ENCODE measurements around the gene DYNLT3.
A peak's percentile ranks its signal among the peaks of the same experiment; 100 is the strongest.

DYNLT3 gene

DNA sequence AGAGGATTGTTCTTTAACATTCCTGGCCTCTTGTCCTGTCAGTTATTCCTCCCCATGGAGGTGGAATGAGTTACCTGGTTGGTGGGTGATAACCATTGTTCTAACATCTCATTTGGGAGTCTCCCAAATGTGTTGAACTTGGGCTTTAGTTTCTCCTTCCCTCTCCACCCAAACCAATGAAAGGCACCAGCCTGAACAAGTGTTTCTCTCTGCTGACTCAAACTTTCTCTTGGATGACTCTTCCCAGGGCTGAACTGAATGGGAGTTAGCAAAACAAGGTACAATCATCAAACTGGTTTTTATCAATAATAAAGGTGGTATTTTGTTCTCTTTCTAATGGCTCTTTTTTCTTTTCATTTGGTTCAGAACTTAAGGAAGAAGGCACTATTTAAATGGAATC lies 2.7 kb downstream of the DYNLT3 start:
- no peak for DNase-seq (ENCODE audit: low read depth in 3 of 3)

DNA sequence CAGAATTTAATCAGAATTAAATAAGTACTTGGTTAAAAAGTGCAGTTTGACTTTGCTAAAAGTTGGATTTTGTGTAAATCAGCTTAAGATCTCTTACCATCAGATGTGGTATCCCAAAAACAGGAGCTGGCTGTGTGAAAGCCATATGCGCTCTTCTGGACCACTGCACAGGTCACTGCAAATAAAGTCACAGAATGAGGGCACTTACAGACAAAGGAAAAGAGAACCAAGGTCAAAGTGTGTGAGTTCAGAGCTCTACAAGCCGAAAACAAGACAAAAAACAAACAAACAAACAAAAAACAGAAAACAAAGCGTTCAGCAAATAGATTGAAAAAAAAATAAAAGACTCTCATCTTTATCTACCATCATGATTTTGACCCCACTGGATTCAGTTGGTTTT lies 6.4 kb downstream of the DYNLT3 start:
- no peak for DNase-seq (ENCODE audit: low read depth in 3 of 3)

DNA sequence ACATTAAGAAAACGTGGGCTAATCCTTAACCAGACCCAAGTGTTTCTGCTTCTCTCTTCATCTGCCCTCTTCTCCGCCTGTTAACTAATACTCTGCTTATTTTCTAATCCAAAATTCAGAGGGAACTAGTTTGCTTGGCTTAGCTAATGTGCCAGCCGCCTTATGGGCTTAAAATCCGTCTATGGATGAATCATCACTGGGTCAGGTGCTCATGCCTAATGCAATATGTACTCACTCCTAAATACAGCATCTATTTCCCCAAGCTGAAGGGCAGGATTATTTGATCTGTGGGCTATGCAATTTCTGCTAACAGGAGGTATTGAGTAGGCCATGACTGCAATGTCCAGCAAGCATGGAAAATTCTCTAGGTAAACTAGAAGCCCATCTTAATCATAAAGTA lies 12.4 kb downstream of the DYNLT3 start:
- no peak for DNase-seq (ENCODE audit: low read depth in 3 of 3)

DNA sequence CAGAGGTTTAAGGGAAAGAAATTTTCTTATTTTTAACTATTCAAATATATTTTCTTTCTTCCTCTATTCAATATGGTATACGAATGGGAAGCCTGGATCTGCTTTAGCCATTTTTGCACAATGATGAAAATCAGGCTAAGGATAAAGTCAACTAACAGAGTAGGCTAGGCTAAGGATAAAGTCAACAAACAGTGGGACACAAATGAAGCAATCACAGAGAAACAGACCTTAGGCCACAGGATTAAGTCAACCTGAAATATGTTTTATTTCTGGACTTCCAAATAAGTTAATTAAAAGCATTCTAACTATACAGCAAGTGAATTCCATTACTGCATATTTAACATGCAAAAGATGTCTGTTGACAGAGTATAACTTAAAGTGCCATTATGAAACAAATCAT lies 17.0 kb downstream of the DYNLT3 start:
- no peak for DNase-seq (ENCODE audit: low read depth in 3 of 3)

DNA sequence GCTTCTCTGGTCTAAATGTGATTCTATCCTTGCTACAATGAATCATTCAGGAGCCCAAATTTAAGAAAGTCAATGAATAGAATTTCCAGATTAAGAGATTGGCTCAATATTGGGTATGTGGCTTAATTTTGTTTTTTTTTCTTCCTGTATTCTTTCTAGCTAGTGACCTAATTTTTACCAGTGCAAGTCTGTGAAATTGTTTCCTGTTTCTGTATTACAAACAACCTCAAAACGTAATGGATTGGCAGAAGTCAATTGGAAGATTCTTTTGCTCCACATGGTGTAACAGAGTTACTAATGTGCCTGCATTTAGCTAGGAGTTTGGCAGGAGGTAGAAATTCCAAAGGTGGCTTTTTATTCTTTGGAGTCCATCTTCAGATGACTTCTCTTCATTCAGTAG lies 17.6 kb downstream of the DYNLT3 start:
- no peak for DNase-seq (ENCODE audit: low read depth in 3 of 3)

DNA sequence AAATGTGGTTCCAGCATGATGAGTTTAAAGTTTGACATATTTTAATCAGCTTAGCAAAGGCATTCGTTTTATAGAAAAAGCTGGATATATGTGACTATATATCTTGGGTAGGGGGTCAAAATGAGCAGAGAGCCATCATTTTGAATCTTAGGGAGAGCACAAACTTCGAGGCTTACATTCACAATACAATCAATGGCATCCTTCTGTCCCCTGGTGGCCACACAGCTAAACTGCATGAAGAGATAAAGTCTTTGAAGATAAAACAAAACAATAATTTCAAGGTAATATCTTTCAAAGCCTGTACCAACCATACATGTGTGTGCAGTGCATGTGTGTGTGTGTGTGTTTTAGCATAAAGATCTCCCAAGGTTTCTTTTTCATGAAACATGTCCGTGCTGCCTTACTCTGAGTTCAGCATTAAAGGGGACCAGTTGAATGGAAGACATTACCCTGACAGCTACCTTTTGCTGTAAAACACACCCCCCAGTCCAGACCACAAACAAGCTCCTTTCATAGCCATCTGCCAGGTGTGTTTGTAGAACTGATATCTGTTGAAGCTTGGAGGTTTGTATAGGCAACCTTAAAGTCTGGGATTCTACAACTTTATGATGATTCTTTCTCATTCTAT lies 22.0 kb downstream of the DYNLT3 start:
- DNase-seq (ENCODE audit: low read depth in 3 of 3): peak in 2 of 3 donors; percentile 18 to 41

DNA sequence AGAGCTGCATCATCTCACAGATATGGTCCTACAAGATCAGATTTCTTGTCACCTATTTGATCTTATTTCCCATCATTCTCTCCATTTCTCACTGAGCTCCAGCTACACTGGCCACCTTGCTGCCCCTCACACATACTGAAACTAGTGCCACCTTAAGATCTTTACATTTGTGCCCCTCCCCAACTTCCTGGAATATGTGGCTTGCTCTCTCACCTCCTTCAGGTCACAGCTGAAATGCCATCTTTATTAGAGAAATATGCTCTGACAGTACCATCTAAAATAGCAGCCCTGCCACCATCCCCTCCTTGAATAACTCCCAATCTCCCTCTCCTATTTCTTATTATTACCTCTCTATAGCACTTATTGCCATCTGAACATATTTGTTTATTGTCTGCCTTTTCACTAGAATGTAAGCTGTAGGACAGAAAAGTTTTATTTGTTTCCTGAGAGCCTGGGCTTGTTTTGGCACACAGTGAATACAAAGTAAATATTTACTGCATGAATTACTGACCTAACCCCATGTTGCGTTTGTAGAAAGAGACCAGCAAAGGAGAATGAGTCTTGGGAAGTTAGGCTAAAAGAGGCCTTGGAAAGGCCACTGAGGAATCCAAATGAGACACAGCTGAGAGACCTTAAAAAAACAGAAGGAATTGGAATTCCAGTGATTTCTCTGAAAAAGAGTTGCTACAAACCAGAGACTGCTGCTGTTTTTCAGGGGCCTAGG lies 22.7 kb downstream of the DYNLT3 start:
- DNase-seq (ENCODE audit: low read depth in 3 of 3): no peak

DNA sequence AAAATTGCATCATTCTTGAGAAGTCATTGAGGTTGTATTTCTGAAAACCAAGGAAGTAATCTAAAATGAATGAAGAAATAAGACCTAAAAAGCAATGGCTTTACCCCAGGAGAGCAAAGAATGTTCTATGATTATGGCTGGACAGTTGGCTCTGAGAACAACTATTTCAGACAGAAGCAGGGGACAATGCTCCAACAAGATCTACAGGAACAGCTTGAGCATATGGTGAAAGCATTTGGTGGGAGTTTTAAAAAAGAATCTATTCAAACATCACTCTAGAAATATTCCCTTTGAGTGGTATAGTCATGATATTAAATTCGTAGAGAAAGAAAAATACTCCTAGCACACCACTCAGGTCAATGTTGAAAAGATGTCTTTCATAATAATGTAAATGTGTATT lies 26.7 kb downstream of the DYNLT3 start:
- no peak for DNase-seq (ENCODE audit: low read depth in 3 of 3)

DNA sequence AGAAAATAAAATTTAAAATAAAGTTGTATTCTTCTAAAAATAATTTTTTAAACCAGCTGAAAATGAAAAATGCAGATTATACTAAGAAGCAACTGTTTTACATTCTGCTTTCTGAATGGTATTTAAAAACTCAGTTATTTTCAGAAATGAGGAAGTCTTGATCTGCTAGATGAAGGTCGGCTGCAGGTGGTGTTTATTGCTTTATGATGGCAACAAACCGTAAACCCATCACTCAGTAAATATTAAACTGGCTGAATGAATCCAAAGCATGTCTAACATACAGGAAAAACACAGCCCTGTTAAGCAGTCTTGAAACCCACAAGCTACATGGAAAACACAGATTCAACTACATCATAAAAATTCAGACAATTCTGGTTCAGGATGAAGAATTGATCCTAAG lies 29.3 kb downstream of the DYNLT3 start:
- no peak for DNase-seq (ENCODE audit: low read depth in 3 of 3)

DNA sequence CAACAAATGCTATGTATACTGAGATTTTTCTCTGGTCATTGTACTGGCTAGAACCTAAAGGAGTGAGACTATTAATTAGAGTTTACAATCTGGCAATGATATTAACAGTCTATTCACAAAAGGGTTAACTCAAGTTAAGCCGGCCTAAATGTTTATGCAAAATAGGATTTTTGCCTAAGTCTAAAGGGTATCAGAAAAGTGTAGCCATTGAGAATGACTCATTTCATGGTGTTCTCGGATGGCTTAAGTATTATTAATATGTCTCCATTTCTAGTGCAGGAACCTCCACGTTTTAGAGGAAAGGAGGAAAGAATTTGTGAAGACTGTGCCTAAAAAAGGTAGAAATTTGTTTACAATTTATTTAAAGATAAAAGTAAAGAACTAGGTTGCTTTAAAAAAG lies 29.8 kb downstream of the DYNLT3 start:
- DNase-seq (ENCODE audit: low read depth in 3 of 3): no peak

DNA sequence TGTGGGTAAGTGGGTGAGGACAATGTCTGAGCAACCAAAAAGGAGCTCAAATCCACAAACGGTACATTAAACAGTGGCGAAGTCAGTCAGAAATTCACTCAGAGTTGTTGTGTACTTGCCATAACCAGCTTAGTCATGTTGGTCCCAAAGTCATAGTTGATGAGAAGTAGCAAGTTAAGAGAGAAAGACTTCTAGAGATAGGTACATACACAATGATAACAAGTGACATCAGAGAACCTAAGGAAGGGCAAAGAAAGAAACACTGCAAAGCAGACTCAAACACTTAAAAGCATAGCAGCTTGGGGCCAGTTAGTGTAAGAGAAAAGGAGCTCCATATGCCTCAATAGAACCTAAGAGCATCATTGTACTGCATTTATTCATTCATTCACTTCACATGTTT lies 30.2 kb downstream of the DYNLT3 start:
- no peak for DNase-seq (ENCODE audit: low read depth in 3 of 3)

DNA sequence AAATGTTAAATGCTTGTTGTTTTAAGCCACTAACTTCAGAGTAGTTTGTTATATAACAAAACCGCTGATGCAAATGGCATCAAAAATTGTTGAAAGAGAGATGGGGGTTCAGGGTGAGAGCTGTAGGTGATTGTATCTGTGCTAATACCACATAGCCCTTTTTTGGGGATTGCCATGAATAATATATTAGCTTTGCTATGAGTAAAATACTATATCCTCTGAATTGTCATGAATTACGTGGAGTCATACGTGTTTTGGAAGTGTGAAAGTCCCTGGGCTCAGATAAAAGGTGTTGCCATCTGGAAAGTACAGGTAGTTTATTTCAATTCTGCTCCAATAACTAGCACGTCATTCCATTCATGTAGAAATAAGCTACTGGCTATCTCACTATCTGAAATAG lies 30.6 kb downstream of the DYNLT3 start:
- DNase-seq (ENCODE audit: low read depth in 3 of 3): no peak

DNA sequence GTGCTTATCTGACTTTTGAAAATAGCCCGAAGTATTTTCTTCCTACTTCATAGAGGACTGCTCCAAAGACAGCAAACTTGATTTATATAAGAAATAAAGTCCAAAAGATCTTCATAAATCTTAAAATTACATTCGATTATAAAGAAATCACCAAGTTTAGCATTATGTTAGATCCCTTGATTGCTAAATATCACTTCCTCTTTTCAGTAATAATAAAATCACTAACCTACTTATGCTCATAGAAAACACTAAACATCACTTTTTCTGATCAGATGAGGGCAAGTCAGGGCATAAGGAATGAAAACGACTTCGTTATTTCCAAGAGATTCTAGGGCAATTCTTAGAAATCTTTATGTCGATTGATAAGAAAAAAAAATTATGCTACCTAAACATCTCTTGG lies 32.0 kb downstream of the DYNLT3 start:
- DNase-seq (ENCODE audit: low read depth in 3 of 3): no peak

DNA sequence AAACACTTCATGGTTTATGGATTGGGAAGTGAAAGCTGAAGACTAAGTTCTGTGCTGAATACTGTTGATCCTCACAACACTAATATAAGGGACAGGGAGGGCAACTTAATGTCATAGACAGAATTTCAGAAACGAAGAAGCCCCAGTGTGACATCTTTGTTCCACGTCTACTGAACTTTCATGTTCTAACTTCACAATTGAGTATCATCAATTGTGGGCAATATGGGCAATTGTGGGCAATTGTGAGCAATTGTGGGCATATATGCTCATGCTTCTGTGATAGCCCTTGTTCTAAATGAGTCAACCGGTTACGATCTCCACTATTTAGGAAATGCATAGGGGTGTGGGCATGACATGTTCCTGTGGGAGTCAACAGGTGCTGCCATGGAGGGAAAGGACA lies 33.8 kb downstream of the DYNLT3 start:
- DNase-seq (ENCODE audit: low read depth in 3 of 3): no peak

DNA sequence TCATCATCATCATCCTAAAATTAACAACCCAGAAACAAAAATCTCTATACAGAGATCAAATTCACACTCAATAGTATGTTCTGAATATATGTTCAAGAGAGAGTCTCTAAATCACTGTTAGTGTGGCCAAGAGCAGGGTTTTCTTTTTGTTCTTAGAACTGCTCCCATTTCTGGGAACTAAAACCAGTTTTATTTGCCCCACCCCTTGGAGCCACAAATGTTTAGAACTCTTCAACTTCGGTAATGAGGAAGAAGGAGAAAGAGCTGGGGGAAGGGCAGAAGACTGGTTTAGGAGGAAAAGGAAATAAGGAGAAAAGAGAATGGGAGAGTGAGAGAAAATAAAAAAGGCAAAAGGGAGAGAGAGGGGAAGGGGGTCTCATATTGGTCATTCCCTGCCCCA lies 35.3 kb downstream of the DYNLT3 start:
- DNase-seq (ENCODE audit: low read depth in 3 of 3): no peak

DNA sequence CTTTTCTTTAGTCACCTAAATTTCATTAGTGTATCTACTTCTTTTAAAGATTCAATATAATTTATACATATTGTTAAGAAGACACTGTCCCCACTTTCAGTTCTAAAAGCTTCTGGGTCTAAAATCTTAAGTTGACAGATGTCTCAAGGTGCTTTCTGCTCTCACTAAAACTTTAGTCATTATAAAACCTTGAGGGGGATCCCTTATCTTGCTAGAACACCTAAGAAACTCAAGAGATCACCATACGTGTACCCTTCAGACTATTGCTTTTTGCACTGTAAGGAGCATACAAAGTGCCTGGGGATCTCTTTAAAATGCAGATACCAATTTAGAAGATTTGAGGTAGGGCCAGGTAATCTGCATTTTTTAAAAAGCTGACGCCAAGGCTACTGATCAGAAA lies 37.4 kb downstream of the DYNLT3 start:
- DNase-seq (ENCODE audit: low read depth in 3 of 3): no peak

DNA sequence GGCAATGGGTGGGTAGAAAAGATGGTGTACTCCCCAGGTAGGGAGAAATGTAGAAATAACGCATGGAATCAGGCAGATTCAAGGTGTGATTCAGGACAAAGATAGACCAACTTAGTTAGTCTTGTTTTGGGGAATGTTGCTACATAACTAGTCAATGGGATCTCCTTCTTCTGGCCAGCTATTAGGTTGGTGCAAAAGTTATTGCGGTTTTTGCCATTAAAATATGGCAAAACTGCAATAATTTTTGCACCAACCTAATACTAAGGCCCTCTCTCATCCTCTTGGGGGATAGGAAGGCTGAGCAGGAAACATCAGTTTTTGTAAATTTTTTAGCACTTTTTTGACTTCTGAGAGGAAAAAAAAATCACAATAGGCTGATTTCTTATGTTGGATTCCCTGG lies 44.3 kb downstream of the DYNLT3 start:
- DNase-seq (ENCODE audit: low read depth in 3 of 3): no peak

DNA sequence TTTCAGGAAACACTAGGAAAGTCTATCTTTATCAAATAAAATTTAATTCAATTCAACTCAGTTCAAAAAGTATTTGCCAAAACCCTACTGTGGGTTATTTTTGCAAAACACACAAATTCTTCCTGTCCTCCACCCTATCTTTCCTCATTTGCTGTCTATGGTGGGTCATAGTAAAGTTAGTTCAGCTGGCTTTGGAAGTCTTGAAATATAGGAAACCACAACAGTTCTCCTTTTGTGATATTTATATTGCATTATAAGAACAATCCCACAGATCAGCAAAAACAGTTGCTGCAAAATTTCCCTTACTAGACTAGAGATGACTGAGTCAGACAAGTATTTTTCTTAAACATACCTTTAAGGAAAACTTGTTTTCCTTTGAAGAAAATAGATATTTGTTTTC lies 45.3 kb downstream of the DYNLT3 start:
- no peak for DNase-seq (ENCODE audit: low read depth in 3 of 3)

DNA sequence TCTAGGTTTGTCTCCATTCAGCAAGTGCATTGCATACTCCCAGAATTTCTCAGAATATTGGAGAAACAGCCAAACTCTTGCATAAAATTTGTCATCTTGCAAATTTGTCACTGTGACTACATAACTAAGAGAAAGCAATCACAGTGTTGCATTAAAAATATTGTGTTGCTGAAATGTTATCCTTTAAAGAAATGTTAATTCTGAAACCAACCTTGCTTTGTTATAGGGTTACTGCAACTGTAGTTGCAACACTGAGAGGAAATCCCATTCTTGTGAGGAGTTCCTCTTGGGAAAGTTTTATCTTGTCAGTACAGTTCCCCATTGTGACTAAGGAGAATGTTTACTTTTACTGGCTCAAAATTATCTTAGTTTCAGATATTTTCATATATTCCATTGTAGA lies 46.7 kb downstream of the DYNLT3 start:
- no peak for DNase-seq (ENCODE audit: low read depth in 3 of 3)

DNA sequence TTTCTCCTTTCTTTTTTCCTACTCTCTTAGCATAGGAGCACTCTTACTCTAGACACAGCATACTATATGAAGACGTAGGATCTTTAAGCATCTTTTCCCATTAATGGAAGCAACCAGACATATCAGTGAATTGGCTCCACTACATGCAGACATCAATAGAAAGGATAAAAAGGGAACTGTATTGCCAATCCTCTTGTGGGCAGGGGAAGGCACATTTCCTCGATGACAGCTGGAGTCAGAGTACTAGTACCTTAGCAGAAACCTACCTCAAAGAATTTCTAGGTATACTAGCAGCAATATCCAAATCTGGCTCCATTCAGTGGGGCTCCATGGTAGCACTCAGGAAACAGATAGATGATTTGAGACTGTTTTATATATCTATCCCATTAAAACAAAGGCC lies 47.4 kb downstream of the DYNLT3 start:
- no peak for DNase-seq (ENCODE audit: low read depth in 3 of 3)

DNA sequence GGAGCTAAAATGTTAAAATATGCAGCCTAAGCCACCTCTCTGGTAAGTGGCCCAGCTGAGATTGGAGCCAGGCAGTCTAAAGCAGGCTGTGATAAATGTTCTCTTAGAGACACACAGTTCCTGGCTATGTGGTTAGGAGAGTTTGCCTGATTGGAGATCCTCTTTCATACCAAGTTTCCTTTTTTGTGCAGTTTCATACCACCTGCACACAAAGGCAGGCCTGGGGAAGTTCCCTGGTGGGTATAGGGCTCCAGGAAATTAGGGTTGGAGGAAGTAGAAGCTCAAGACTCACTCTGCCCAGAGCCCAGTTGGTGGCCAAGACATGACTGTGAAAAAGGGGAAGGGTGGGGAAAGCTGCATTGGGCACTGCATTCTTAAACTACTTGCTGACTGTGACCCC lies 50.6 kb downstream of the DYNLT3 start:
- DNase-seq (ENCODE audit: low read depth in 3 of 3): no peak

DNA sequence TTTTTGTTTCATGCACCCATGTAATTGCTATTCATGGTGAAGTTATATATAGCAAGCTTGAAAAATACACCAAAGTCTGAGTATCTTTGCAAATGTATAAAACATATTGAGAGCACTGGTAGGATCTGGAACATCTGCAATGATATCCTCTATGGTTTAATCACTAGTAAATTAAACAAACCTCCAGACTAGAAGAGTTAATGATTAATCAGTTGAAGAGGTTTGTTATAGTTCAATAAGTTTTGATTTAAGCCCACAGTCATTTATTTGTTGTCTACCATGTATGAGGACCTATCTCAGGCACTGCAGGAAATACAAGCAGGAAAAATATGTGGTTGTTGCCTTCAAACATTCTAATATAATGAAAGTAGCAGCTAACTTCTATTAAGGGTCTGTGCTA lies 51.1 kb downstream of the DYNLT3 start:
- DNase-seq (ENCODE audit: low read depth in 3 of 3): no peak

Data from stimulated activated CD4-positive, alpha-beta T cell treated with anti-CD3 and anti-CD28 coated beads, TNF-alpha, amount 100 ng/mL, for 48 hours (primary cell).